GM21576 (cell line): Measurements from ENCODE around the gene DMRTB1.

ENCODE experiments used
- ATAC-seq: cut with Tn5 transposase; IDR thresholded peaks from one replicate; pipeline ENCODE4 v1.9.1; 2021; ENCODE audit warnings: mild to moderate bottlenecking, moderate library complexity; ENCODE audit not compliant: unreplicated experiment

The DMRTB1 gene

GRCh38 chr1:53507116-53507820 is 48.1 kb downstream of the DMRTB1 start:
- no peak for ATAC-seq

- ATAC-seq: no peak
These were observed 49.1 kb downstream of the DMRTB1 start for GRCh38 chr1:53508056-53508990.

GRCh38 chr1:53508991-53509666 is 49.9 kb downstream of the DMRTB1 start:
- no peak for ATAC-seq

- no peak for ATAC-seq
These were observed 50.6 kb downstream of the DMRTB1 start for GRCh38 chr1:53509775-53510174.

GRCh38 chr1:53510215-53510614 is 51.0 kb downstream of the DMRTB1 start:
- ATAC-seq: no peak

GRCh38 chr1:53511323-53511932 is 52.2 kb downstream of the DMRTB1 start:
- no peak for ATAC-seq

- ATAC-seq: no peak
These were observed 53.0 kb downstream of the DMRTB1 start for GRCh38 chr1:53511933-53512806.

- ATAC-seq: no peak
These were observed 53.9 kb downstream of the DMRTB1 start for GRCh38 chr1:53512807-53513755.

- no peak for ATAC-seq
These were observed 54.6 kb downstream of the DMRTB1 start for GRCh38 chr1:53513846-53514245.

GRCh38 chr1:53514436-53514835 is 55.2 kb downstream of the DMRTB1 start:
- ATAC-seq: no peak

- no peak for ATAC-seq
These were observed 57.0 kb downstream of the DMRTB1 start for GRCh38 chr1:53516181-53516580.
